HG03066 (cell line): ENCODE measurements around the gene GPC3.
"Not testable (repeated sequence)": the region's sequence is repeated elsewhere in the genome, so short reads cannot be mapped to it uniquely, and the experiment has no call there.

Experiments
- ATAC-seq: cut with Tn5 transposase; IDR thresholded peaks from one replicate; pipeline ENCODE4 v1.9.1; 2021; ENCODE audit warnings: low read depth; ENCODE audit not compliant: unreplicated experiment

Gene GPC3

DNA sequence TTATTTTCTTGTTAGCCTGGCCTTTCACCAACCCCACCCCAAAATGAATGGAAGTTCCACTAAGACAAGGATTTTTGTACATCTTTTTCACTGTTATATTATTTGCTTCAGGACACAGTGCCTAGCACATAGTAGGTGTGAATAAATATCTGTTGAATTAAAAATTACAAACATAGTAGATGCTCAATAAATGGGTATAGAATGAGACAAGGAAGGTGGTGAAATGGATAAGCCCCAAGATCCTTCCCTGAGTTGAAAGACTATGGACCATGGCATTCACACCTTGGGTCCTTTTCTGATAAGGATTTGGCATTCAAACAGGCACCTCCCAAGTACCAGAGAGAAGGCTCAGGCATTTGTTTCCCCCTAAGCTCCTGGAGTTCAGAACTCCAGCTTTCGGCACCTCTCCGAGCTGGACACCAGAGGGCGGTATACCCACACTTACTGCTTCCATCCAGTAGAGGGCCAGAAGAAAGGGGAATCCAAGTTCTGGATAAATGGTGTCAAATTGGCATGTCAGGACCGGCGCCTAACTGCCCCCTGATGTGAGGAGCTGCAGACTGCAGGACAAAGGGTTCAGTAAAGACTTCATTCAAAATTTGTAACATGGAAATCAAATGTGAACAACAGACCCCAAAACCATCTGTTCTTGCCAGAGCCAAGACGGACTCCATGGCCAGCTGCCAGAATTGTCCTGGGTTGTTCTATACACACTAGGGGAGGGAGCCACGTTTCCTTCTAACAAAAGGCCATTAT lies 193.0 kb downstream of the GPC3 start:
- peak; percentile 76 for ATAC-seq

DNA sequence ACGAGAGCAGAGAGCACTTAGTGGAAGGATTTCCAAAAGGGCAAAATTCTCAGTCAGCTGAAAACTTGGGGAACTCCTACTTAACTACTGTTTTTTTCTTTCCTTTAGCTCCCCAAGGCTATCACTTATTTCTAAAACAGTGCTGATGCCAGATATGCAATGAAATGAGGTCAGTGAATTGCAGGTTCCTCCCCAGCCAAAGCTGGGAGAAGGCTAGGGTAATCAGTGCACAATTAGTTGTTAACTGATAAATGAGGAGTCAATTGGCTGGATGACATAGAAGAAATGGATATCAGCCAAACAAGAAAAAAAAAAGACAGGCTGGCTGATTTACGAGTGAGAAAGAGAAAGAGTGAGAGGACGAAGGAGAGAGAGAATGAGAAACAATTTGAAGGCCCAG lies 195.6 kb downstream of the GPC3 start:
- no peak for ATAC-seq

DNA sequence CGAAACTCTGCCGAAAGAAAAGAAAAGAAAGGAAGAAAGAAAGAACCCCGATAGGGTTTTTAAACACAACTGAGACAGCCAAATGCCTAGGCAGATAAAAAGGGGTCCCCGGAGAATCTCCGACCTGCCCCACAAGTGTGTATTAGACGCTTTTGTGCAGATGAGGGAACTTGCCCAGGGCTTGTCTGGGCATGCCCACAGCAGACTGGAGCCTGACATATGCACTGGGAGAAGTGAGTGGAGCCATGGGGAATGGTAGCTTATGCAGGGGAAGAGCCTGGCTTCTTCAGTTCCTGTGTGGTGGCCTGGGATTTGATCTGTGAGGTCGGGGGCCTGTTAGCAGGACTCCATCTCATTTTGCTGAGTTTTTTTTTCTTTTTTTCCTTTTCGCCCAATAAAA lies 199.0 kb downstream of the GPC3 start:
- ATAC-seq, result no peak

DNA sequence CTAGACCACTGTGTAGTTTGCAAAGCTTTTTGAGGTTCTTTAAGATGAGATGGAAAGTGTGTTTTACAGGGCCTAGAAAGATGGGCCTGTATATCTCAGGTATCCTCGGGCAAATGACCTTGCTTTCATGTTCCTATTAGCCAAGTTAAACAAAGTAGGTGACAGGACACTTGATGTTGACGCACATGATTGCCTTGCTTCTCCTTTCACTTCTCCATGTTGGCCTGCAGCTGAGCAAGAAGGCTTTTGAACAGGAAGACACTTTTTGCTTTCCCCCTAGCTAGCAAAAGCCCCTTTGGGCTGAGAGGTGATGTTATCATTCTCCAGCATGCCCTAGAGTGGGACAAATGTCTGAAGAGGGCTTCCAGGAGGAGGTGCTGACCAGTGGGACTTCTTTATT lies 202.1 kb downstream of the GPC3 start:
- no peak for ATAC-seq

DNA sequence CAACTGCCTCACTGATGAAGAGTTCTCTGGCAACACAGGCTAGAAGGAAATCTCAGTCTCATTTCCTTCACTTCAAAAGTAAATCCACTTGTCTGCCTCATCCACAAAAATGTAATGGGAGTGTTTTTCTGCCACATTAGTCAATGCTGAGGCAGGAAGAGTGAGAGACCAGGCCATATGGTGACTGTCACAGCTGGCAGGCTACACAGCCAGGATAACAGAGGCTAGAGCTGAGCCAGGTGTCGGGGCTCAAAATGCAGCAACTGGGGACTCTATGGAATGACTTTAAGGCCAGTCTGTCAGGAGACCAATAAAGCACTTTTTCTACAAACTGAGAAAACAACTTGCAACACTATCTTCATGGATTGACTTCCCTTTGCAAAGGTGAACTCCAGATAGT lies 204.2 kb downstream of the GPC3 start:
- no peak for ATAC-seq

DNA sequence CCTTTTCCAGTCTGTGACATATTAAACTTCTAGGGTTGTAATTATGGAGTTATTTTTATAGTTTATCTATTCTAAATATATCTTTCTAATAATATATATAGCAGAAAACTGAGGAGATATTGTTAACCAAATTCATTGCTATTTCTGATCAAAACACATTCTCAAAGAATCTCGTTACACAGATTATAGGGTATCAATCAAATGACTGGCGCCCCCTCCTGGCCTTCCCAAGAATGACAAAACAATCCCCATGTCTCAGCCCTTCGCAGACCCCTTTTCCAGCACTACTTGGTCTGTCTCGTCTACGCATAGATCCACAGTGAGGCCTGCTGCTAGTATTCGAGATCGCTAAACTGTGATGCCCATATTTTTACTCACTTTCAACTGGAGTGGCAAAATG lies 209.3 kb downstream of the GPC3 start:
- ATAC-seq, result no peak

DNA sequence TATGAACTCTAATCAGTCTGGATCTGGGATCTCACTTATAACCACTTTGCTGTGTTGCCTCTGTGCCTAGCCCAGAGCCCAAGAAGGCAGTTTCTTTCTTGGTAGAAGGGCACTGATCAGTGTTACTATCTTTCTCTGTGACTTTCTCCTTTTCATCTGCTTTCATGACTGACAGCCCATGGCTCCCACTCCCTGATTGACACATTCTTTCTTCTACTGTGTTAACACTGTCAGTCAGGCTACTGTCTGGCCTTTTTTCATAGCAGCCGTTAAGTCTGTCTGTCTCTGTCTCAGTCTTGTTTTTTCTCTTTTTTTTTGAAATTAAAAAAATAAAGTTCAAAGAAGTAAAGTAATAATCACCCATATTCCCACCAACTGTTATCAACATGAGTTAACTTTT lies 210.6 kb downstream of the GPC3 start:
- ATAC-seq, result no peak

DNA sequence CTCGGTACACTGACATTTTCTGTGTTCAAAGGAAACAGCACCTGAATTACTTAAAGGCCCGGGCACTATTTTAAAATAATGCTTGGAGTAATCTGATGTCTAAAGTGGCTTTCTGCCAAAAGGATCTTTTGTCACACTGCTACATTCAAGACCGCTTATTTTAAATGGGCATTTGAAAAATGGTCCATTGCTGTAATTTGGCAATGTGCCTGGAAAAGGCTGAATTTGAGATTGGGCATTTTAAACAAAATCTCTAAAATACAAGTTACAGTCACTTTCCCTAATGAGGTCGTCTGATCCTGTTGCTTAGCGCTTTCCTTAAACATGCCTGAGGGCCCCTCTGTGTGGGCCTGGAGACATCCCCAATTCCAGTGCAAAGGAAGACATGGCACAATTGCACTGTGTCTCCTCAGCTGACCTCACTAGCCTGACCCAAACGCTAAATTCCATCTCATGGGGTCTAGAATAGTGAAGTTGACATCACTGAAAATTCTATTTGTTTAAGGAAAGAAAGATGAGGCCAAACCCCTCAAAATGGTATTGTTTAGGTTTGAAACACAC lies 214.2 kb downstream of the GPC3 start:
- ATAC-seq, result no peak

DNA sequence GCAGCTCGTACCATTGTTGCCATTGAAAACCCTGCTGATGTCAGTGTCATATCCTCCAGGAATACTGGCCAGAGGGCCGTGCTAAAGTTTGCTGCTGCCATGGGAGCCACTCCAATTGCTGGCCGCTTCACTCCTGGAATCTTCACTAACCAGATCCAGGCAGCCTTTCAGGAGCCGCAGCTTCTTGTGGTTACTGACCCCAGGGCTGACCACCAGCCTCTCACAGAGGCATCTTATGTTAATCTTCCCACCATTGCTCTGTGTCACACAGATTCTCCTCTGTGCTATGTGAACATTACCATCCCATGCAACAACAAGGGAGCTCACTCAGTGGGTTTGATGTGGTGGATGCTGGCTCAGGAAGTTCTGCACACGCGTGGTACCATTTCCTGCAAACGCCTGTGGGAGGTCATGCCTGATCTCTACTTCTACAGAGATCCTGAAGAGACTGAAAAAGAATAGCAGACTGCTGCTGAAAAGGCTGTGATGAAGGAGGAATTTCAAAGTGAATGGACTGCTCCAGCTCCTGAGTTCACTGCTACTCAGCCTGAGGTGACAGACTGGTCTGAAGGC lies 222.3 kb downstream of the GPC3 start:
- ATAC-seq, result not testable (repeated sequence)

DNA sequence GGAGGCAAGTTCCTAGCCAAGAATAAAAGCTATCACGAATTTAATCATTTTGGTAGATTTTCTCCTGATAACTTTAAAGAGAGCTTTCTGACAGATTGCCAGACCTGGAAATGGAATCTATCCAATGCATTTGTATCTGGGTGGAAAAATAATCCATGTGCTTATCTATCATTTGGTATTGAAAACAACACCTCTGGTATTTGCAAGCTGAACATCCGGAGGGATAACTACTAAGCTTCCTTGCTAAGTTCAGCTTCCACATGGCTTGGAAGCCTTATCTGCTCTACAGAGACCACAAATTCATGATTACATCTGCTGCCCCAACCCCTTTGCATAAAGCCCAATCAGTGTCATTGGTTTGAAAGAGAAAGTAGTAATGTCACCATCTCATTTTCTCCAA lies 230.7 kb downstream of the GPC3 start:
- ATAC-seq, result no peak

DNA sequence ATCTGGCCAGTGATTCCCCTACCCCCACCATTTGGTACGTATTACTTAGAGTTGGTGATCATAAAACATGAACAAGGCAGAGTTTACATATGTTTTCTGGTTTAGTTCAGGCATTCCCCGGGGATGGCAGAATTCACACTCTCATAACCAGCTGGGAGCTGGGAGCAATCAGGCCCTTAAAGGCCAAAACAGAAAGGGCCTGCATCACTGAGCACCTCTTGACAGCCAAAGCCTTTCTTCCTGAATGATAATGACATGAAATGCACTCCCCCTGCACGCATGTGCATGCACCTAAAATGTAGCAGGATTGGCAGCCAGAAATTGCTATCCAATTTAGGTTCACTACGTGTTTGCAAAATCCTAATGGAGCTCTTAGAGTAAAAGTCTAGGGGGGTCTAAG lies 235.4 kb downstream of the GPC3 start:
- ATAC-seq, result no peak

DNA sequence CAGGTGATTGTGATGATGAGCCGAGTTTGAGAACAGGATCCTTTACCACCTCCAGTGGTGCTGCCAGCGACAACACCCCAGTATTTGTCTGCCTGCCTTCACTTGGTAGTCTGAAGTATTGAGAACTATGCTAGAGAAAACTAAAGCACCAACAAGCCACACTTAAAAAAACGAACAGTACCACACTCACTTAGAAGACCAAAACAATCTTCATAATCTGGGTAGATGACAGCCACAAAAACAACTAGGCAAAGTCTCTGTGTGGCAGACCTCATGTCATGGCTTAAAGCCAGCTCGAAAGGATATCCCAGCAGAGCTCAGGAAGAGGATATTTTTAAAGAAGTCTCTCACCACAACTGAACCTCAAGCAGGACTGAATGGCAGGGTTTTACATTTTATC lies 236.0 kb downstream of the GPC3 start:
- ATAC-seq, result no peak

DNA sequence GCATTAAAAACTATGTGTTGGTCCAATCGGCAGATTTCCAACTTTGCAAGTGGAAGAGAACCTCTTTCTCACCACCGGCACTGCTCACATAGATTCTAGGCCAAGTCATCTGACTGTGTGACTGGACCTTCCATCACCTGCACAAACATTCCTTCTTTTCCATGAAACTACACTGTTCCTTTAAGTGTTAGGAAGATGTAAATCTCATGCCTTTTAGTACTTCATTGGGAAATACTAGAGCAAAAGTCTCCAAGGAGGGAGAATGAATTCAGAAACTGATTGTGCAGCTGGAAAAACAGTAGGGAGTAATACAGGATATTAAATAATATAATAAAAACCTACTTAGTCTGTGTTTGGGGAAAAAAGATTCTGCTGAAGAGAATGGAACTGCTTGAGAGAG lies 238.2 kb downstream of the GPC3 start:
- ATAC-seq, result no peak

DNA sequence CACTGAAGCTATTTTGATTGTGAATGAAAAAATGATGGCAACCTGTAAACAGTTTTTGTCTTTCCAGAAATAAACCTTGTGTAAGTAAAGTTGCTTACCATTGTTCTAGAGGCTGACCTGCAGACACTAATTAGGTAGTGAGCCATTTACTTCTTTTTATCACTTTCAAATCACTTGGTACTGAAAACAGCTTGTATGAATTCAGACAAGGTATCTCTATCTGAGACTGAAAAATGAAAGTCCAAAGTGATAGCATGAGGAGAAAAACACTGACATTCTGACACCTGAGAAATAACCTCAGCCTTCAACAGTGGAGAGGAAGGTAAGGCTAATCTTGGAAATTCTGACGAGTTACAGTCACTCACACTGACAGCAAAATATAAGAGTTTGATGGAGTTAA lies 238.8 kb downstream of the GPC3 start:
- ATAC-seq, result no peak

DNA sequence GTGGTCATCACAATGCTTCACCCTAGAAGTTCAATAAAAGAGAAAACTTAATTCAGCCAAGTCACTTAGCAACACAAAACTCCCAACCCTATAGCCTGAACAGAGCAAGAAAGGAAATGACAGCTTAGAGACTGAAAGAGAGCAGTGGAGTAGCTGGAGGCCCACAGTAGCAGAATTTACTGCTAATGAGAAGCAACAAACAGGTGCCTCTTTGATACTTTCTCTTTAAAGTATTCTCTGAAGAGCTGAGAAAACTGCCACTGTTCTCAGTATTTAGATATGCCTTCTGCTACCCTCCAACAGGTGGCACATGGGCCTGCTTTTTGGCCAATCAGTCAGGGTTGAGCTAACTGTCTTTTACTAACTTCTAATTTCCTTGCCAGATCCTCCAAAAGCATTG lies 240.0 kb downstream of the GPC3 start:
- ATAC-seq, result peak; percentile 59

DNA sequence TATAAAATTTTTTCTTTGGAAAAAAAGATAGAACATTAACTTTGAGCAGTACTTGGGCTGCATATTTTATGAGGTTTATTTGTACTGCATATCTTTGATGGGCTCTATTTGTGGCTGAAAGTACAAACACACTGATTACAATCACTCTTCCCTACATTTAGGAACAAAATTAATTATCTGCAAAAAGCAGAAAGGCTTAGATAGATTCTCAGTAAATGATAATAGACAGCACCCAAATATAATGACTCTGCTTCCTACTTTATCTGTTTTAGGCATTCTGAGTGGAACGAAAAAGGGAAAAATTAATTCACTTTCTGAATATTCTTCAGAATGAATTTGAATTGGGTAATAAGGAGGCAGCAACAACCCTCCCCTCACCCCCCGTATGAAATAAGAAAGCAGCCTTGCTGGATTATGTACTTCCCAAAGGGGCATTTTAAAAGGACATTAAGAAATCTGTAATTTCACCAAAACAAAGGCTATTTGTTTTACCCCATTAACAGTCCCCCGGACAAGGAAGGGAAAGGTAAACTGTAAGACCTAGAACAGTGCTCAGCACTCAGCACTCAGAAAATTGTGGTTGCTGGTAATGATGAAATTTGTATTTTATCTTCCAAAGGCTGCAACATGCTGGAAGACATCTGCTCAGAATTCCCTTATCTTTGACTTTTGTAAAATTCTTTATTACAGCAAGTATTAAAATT lies 242.6 kb downstream of the GPC3 start:
- no peak for ATAC-seq

DNA sequence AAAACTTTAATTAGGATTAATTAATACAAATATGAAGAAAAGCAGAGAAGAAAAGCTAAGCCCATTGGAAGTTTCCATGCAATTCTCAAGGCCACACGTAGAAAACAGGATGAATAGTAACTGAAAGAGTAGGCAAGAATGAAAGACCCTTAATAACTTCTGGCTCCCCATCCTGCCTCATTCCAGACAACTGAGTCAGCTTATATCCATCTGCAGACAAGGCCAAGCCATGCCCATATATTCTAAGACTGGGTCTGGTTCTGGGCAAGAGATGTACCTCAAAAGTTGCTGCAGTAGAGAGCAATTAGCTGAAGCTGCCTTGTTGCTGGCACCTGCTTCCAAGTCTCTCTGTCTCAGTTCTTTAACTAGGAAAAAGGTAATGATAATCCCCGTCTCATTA lies 244.1 kb downstream of the GPC3 start:
- no peak for ATAC-seq

DNA sequence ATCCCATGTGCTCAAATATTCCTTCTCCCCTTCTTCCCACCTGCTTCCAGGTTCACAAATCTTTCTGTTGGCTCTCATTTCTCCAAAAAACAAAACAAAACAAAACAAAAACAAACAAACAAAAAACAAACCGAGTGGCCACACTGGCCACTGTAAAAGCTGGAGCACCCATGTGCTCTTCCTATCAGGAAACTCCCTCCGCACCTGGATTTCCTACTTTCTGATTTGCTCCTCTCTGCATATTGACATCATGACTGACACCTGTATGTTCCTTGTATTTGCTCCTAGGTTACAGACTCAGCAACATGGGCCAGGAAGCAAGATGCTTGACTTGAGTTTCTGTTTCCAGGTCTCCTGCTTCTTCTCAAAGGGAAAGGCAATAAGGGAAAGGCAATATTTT lies 258.8 kb downstream of the GPC3 start:
- ATAC-seq, result no peak

DNA sequence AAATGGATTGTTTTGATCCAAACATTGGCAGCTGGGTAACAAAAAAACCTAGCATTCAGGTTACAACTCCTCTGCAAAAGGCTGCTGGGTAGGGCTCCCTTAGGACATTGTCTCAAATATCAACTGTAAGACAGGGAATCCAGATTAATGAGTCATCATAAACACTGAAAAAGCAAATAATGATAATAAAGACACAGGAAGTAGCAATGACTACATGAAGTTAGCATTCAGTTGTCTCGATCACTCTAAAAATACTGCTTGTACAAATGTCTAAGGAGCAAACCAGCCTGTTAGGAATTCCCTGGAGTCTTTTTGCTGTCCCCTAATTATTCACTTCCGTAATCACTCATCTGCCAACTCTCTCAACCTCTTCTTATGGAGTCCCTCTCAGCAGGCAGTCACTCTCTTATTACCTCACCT lies 259.2 kb downstream of the GPC3 start:
- no peak for ATAC-seq

DNA sequence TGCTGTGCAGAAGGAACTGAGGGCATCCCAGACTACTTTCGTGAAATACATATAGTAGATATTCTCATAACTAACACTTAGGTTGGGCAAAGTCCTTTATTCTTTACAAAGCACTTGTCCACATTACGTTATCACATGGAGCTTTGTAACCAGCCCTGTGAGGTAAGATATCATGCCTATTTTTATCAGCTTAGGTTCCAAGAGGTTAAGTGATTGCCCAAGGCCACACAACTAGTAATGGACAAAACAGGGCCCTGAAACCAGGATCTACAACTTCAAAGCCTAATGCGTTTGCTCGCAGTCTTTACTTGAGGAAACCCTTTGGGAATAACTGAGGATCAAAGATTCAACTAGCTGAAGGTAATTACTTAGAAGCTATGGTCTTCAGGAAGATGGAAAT lies 261.5 kb downstream of the GPC3 start:
- no peak for ATAC-seq

DNA sequence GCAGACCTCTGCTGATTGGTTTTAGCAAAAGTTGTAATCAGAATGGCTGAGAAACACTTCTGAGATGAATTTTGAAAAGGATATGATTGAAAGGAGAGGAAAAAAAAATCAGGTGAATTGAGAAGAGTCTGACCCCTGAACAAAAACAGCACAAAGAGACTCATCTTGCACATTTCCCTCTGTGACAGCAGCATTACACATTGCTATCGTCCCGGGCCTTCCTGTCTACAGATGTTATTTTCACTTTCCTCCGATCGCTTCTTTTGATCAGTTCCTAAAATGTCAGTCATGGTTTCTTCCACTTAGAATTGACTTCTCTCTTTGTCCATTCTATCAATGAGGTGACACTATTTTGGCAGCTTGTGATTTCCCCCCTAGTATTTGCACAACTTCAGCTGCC lies 262.6 kb downstream of the GPC3 start:
- no peak for ATAC-seq

DNA sequence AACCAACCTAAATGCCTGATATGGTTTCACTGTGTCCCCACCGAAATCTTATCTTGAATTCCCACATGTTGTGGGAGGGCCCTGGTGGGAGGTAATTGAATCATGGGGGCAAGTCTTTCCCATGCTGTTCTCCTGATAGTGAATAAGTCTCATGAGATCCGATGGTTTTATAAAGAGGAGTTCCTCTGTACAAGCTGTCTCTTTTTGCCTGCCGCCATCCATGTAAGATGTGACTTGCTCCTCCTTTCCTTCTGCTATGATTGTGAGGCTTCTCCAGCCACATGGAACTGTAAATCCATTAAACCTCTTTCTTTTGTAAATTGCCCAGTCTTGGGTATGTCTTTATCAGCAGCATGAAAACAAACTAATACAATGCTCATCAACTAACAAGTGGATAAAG lies 265.1 kb downstream of the GPC3 start:
- not testable (repeated sequence) for ATAC-seq
